GM23338 (cell line): ENCODE measurements around the gene INPP5A.

ENCODE experiments used
- CREB1 ChIP-seq: fragments of 250-450 bp; sonication (Bioruptor Pico); IDR thresholded peaks from 2 replicates; pipeline ENCODE4 v1.5.0; 2020; ENCODE audit warnings: low read depth, mild to moderate bottlenecking, moderate library complexity
- CTCF ChIP-seq, 2 experiments: fragments of 200-600 bp in 1 of 2; sonication (generic) in 1 of 2; conservative IDR thresholded peaks; 2 replicates each; pipeline versions ENCODE4 v1.5.1 to v1.6.1; 2016 to 2017; ENCODE audit warnings: antibody characterized with exemption in 2 of 2, low read depth in 2 of 2, mild to moderate bottlenecking in 2 of 2, moderate library complexity in 1 of 2
- ETS1 ChIP-seq: IDR thresholded peaks from 2 replicates; pipeline ENCODE4 v1.6.1; 2016; ENCODE audit warnings: antibody characterized with exemption
- EZH2 ChIP-seq: fragments of 200-600 bp; sonication (generic); IDR thresholded peaks from one replicate; pipeline ENCODE4 v1.8.0; 2017; ENCODE audit warnings: antibody characterized with exemption, mild to moderate bottlenecking, low read depth; ENCODE audit not compliant: unreplicated experiment
- EZH2phosphoT487 ChIP-seq: fragments of 200-600 bp; sonication (generic); IDR thresholded peaks from one replicate; pipeline ENCODE4 v1.8.1; 2018; ENCODE audit warnings: antibody characterized with exemption; ENCODE audit not compliant: unreplicated experiment
- JUNB ChIP-seq: IDR thresholded peaks from one replicate; pipeline ENCODE4 v1.6.1; 2016; ENCODE audit warnings: antibody characterized with exemption; ENCODE audit not compliant: unreplicated experiment
- POLR2AphosphoS5 ChIP-seq: IDR thresholded peaks from 2 replicates; pipeline ENCODE4 v1.6.1; 2016; ENCODE audit warnings: antibody characterized with exemption, low read depth
- REST ChIP-seq: IDR thresholded peaks from one replicate; pipeline ENCODE4 v1.6.1; 2018; ENCODE audit warnings: antibody characterized with exemption; ENCODE audit not compliant: unreplicated experiment
- STAT1 ChIP-seq: IDR thresholded peaks from one replicate; pipeline ENCODE4 v1.6.1; 2016; ENCODE audit warnings: antibody characterized with exemption; ENCODE audit not compliant: unreplicated experiment
- ZNF114 ChIP-seq: fragments of 250-450 bp; sonication (Bioruptor Pico); IDR thresholded peaks from 2 replicates; pipeline ENCODE4 v1.5.0; 2020; ENCODE audit warnings: mild to moderate bottlenecking, moderate library complexity
- ZNF331 ChIP-seq: fragments of 250-450 bp; sonication (Bioruptor Pico); IDR thresholded peaks from 2 replicates; pipeline ENCODE4 v1.5.0; 2020; ENCODE audit warnings: low read depth, mild to moderate bottlenecking, moderate library complexity

GRCh38 chr10:132796846-132797245 is 259.3 kb downstream of the INPP5A start:
- TF ChIP-seq CTCF (conservative IDR thresholded peaks at IDR 0.05; ENCODE audit: low read depth in 2 of 2) = no peak
- TF ChIP-seq EZH2 = no peak
- no peak for TF ChIP-seq ZNF114 (CRISPR knock-in tag)
- TF ChIP-seq REST = no peak
- TF ChIP-seq POLR2AphosphoS5 = no peak
- TF ChIP-seq JUNB = no peak
- no peak for TF ChIP-seq CREB1 (CRISPR knock-in tag)
- no peak for TF ChIP-seq EZH2phosphoT487
- TF ChIP-seq ETS1 = no peak
- no peak for TF ChIP-seq STAT1
- TF ChIP-seq ZNF331 = no peak
